BLaER1 treated with 17β-estradiol and CSF1 and Interleukin-3, amounts not matched to agents 10 nM and 100 nM (cell line): ENCODE data around the gene ARHGAP8.
A peak's percentile ranks its signal among the peaks of the same experiment; 100 is the strongest.

Experiments
- H3K27ac ChIP-seq, 11 experiments: shearing (Covaris generic); formaldehyde crosslinking; 2 replicates each; pipeline ENCODE4 v1.8.1; 2022
- H3K27me3 ChIP-seq, 11 experiments: shearing (Covaris generic); formaldehyde crosslinking; 2 replicates each; pipeline ENCODE4 v1.8.1; 2022
- H3K36me3 ChIP-seq, 11 experiments: shearing (Covaris generic); formaldehyde crosslinking; 2 replicates each; pipeline ENCODE4 v1.8.1; 2022
- H3K4me1 ChIP-seq, 10 experiments: shearing (Covaris generic); formaldehyde crosslinking; 2 replicates each; pipeline ENCODE4 v1.8.1; 2022
- H3K4me2 ChIP-seq, 11 experiments: shearing (Covaris generic); formaldehyde crosslinking; 2 replicates each; pipeline ENCODE4 v1.8.1; 2022
- H3K4me3 ChIP-seq, 10 experiments: shearing (Covaris generic); formaldehyde crosslinking; 2 replicates each; pipeline ENCODE4 v1.8.1; 2022
- H3K9ac ChIP-seq, 11 experiments: shearing (Covaris generic); formaldehyde crosslinking; 2 replicates each; pipeline ENCODE4 v1.8.1; 2022
- H3K9me3 ChIP-seq, 11 experiments: shearing (Covaris generic); formaldehyde crosslinking; replicated peaks in 1 of 11; 2 replicates each; pipeline ENCODE4 v1.8.1; 2022
- H4K20me1 ChIP-seq, 11 experiments: shearing (Covaris generic); formaldehyde crosslinking; 2 replicates each; pipeline ENCODE4 v1.8.1; 2022
- Cebpa-rat ChIP-seq, 11 experiments: shearing (Covaris generic); IDR thresholded peaks; 2 replicates each; pipeline ENCODE4 v1.8.1; 2022

Gene ARHGAP8

GRCh38 chr22:44719586-44720368 is 32.6 kb upstream of the ARHGAP8 start:
- no peak for TF ChIP-seq Cebpa-rat (IDR thresholded peaks at IDR 0.05)
- H3K9ac ChIP-seq: peak overlapping the region in 4 of 11 experiments; percentile 16 to 30 (median 20); a peak in 5 of 22 replicates
- peaks cover 2 to 100% (median 49%) of the 10 kb centered on the region in 11 experiments; a peak in 18 of 22 replicates for H4K20me1 ChIP-seq
- peaks cover 13 to 87% (median 69%) of the 10 kb centered on the region in 10 experiments; a peak in 19 of 20 replicates for H3K4me1 ChIP-seq
- H3K4me2 ChIP-seq: peak overlapping the region in 9 of 11 experiments; percentile 55 to 99 (median 72); a peak in 19 of 22 replicates
- H3K36me3 ChIP-seq: peaks cover 8 to 99% (median 36%) of the 10 kb centered on the region in 11 experiments; a peak in 19 of 22 replicates
- H3K27me3 ChIP-seq: no peaks in the 10 kb centered on the region
- H3K4me3 ChIP-seq: no peak overlapping the region
- no peaks in the 10 kb centered on the region for H3K9me3 ChIP-seq
- H3K27ac ChIP-seq: peak overlapping the region in 3 of 11 experiments; percentile 25 to 56 (median 52); a peak in 3 of 22 replicates

DNA sequence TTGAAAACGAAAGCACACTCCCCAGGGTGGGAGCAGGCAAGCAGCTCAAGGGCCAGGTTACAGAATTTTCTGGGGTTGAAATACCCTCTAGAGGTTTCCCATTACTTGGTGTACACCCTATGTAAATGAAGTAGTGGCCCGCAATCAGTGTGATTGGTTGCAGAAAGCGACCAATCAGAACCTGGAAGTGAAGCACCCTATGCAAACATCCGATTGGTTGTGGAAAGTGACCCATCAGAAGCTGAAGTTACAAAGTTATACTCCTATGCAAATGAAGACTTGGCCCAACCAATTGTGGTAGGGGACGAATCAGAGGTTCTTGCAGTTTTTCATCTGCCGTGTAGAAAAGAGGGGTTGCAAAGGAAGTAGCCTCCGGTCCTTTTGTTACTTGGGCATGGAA is 31.2 kb upstream of the ARHGAP8 start:
- peaks cover 19 to 99% (median 37%) of the 10 kb centered on the region in 11 experiments; a peak in 21 of 22 replicates for H3K36me3 ChIP-seq
- peaks cover 16 to 72% (median 55%) of the 10 kb centered on the region in 10 experiments for H3K4me1 ChIP-seq
- TF ChIP-seq Cebpa-rat (IDR thresholded peaks at IDR 0.05): no peak

DNA sequence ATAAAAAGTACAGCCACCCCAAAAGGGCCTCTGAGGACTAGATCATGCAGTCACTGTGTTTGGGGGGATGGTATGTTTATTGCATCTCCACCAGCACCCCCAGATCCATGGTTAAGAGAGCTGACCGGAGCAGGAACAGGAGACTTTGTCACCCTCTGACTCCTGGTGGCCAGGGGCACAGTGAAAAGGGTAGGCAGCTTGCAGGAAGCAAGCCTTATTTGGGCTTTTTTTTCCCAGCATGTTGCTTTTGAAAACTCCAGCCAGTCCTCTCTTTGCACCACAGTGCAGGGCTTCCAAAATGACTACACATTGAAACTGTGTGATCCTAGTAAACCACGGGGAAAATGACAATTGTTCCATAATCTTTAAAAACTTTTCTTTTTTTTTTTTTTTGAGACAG is 29.8 kb upstream of the ARHGAP8 start:
- no peaks in the 10 kb centered on the region for H3K27me3 ChIP-seq
- H3K27ac ChIP-seq: no peak overlapping the region
- no peaks in the 10 kb centered on the region for H3K9me3 ChIP-seq
- no peak for TF ChIP-seq Cebpa-rat (IDR thresholded peaks at IDR 0.05)
- no peak overlapping the region for H3K4me2 ChIP-seq
- no peak overlapping the region for H3K4me3 ChIP-seq
- peaks cover 26 to 100% (median 47%) of the 10 kb centered on the region in 11 experiments; a peak in 21 of 22 replicates for H3K36me3 ChIP-seq
- peaks cover 8 to 100% (median 73%) of the 10 kb centered on the region in 11 experiments; a peak in 18 of 22 replicates for H4K20me1 ChIP-seq
- H3K4me1 ChIP-seq: peaks cover 30 to 67% (median 49%) of the 10 kb centered on the region in 10 experiments
- H3K9ac ChIP-seq: no peak overlapping the region

More for the DNA sequence above, 31.2 kb upstream of the ARHGAP8 start:
- Histone ChIP-seq H3K9ac (no peak overlapping the region), H3K27ac (peak overlapping the region in 4 of 11 experiments; percentile 24 to 56 (median 48); a peak in 5 of 22 replicates), H4K20me1 (peaks cover 4 to 100% (median 59%) of the 10 kb centered on the region in 11 experiments; a peak in 18 of 22 replicates), H3K4me3 (no peak overlapping the region), H3K9me3 (no peaks in the 10 kb centered on the region), H3K27me3 (no peaks in the 10 kb centered on the region), H3K4me2 (peak overlapping the region in 9 of 11 experiments; percentile 55 to 99 (median 72); a peak in 18 of 22 replicates)

DNA sequence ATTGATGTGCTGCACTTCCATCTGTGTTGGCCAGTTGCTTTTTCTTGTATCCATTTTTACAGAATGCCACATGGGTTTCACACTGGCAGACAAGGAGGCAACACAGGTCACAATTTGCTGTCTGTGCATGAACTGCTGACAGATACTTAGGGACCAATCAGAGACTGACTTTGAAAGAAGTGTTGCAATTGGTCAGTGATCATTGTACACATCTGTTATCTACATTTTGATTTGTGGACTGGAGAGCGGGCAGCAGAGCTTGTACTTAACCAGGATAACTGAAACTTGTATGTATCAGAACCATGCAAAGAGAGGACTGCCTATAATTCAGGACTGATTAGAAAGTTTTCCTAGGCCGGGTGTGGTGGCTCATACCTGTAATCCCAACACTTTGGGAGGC is 28.6 kb upstream of the ARHGAP8 start:
- Histone ChIP-seq H3K27ac (no peak overlapping the region), H3K4me2 (no peak overlapping the region), H3K9ac (no peak overlapping the region), H3K9me3 (no peaks in the 10 kb centered on the region), H3K4me3 (no peak overlapping the region), H3K36me3 (peaks cover 26 to 100% (median 52%) of the 10 kb centered on the region in 11 experiments; a peak in 21 of 22 replicates), H3K27me3 (no peaks in the 10 kb centered on the region), H3K4me1 (peaks cover 42 to 67% (median 49%) of the 10 kb centered on the region in 10 experiments), H4K20me1 (peaks cover 11 to 100% (median 83%) of the 10 kb centered on the region in 11 experiments; a peak in 18 of 22 replicates)
- TF ChIP-seq Cebpa-rat (IDR thresholded peaks at IDR 0.05): no peak

DNA sequence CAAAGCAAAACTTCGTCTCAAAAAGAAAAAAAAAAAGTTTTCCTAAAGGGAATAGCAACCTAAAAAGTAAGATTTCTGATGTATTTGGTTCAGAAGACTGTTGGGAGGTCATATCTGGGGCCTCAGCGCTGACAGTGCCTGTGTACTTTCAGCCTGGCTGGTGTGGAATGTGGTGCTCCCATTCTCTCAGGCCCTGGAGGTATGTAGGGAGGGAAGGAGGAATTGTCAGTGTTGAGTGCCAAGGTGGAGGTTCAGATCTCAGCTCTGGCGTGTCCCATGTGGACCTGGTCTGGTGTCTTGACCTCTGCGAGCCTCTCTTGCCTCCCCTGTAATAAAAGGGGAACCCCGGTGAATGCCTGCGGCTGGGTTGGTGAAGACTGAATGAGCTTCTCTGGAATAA is 28.0 kb upstream of the ARHGAP8 start:
- TF ChIP-seq Cebpa-rat (IDR thresholded peaks at IDR 0.05): no peak
- H3K36me3 ChIP-seq: peaks cover 26 to 100% (median 52%) of the 10 kb centered on the region in 11 experiments; a peak in 21 of 22 replicates
- no peak overlapping the region for H3K4me3 ChIP-seq
- H3K27me3 ChIP-seq: no peaks in the 10 kb centered on the region
- no peaks in the 10 kb centered on the region for H3K9me3 ChIP-seq
- H3K4me2 ChIP-seq: no peak overlapping the region
- 0 out of 22 replicates have a peak overlapping the region, but pooled peaks of 1 of the 11 experiments have one; percentile 13 for H3K9ac ChIP-seq
- H4K20me1 ChIP-seq: peaks cover 11 to 100% (median 83%) of the 10 kb centered on the region in 11 experiments; a peak in 18 of 22 replicates
- no peak overlapping the region for H3K27ac ChIP-seq
- H3K4me1 ChIP-seq: peaks cover 46 to 67% (median 50%) of the 10 kb centered on the region in 10 experiments

GRCh38 chr22:44724859-44725258 is 27.5 kb upstream of the ARHGAP8 start:
- TF ChIP-seq Cebpa-rat (IDR thresholded peaks at IDR 0.05): no peak
- Histone ChIP-seq H3K36me3 (peaks cover 26 to 99% (median 50%) of the 10 kb centered on the region in 11 experiments; a peak in 21 of 22 replicates), H3K9ac (no peak overlapping the region), H3K4me3 (no peak overlapping the region), H3K27me3 (no peaks in the 10 kb centered on the region), H3K27ac (no peak overlapping the region), H3K4me1 (peaks cover 46 to 67% (median 51%) of the 10 kb centered on the region in 10 experiments), H3K9me3 (no peaks in the 10 kb centered on the region), H4K20me1 (peaks cover 12 to 100% (median 81%) of the 10 kb centered on the region in 11 experiments; a peak in 19 of 22 replicates), H3K4me2 (no peak overlapping the region)

DNA sequence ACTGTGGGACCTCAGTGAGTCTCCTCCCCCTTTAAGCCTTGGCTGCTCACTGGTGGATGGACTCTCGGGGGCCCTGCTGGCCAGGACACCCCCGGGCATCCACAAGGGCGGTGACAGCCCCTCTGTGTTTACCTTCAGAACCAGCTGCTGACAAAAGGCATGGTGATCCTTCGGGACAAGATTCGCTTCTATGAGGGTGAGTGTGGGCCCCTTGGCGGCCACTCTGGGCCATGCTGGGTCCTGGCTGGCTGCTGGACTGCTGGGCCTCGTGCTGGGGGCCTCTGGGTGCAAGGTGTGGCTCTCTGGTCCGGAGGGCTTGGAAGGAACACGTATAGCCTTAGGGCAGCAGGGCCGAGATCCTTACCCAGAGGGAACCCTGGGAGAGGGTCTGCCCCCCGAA is 25.9 kb upstream of the ARHGAP8 start:
- H3K4me1 ChIP-seq: peaks cover 40 to 67% (median 46%) of the 10 kb centered on the region in 10 experiments
- H3K9ac ChIP-seq: peak overlapping the region in 1 of 11 experiments; percentile 47; a peak in 2 of 22 replicates
- H4K20me1 ChIP-seq: peaks cover 28 to 100% (median 86%) of the 10 kb centered on the region in 11 experiments
- H3K9me3 ChIP-seq: no peaks in the 10 kb centered on the region
- H3K36me3 ChIP-seq: peaks cover 26 to 99% (median 44%) of the 10 kb centered on the region in 11 experiments; a peak in 21 of 22 replicates
- no peak for TF ChIP-seq Cebpa-rat (IDR thresholded peaks at IDR 0.05)
- no peak overlapping the region for H3K27ac ChIP-seq
- H3K4me2 ChIP-seq: peak overlapping the region in 2 of 11 experiments; percentile 82 to 84; a peak in 4 of 22 replicates
- no peaks in the 10 kb centered on the region for H3K27me3 ChIP-seq
- no peak overlapping the region for H3K4me3 ChIP-seq

GRCh38 chr22:44727148-44727547 is 25.2 kb upstream of the ARHGAP8 start:
- TF ChIP-seq Cebpa-rat (IDR thresholded peaks at IDR 0.05): no peak
- H3K4me3 ChIP-seq: no peak overlapping the region
- no peaks in the 10 kb centered on the region for H3K27me3 ChIP-seq
- H3K9me3 ChIP-seq: no peaks in the 10 kb centered on the region
- peak overlapping the region; percentile 82 to 97 (median 92); a peak in 17 of 22 replicates for H3K4me2 ChIP-seq
- peaks cover 34 to 100% (median 84%) of the 10 kb centered on the region in 11 experiments for H4K20me1 ChIP-seq
- H3K27ac ChIP-seq: peak overlapping the region in 1 of 11 experiments; percentile 82; a peak in 1 of 22 replicates
- H3K9ac ChIP-seq: peak overlapping the region in 4 of 11 experiments; percentile 45 to 77 (median 68); a peak in 5 of 22 replicates
- peaks cover 21 to 99% (median 43%) of the 10 kb centered on the region in 11 experiments; a peak in 21 of 22 replicates for H3K36me3 ChIP-seq
- peaks cover 37 to 64% (median 44%) of the 10 kb centered on the region in 10 experiments for H3K4me1 ChIP-seq
